GM19035 (cell line): ENCODE data around the gene ZNF410.

Experiments
- ATAC-seq: cut with Tn5 transposase; IDR thresholded peaks from one replicate; pipeline ENCODE4 v1.9.1; 2021; ENCODE audit not compliant: unreplicated experiment

The ZNF410 gene

DNA sequence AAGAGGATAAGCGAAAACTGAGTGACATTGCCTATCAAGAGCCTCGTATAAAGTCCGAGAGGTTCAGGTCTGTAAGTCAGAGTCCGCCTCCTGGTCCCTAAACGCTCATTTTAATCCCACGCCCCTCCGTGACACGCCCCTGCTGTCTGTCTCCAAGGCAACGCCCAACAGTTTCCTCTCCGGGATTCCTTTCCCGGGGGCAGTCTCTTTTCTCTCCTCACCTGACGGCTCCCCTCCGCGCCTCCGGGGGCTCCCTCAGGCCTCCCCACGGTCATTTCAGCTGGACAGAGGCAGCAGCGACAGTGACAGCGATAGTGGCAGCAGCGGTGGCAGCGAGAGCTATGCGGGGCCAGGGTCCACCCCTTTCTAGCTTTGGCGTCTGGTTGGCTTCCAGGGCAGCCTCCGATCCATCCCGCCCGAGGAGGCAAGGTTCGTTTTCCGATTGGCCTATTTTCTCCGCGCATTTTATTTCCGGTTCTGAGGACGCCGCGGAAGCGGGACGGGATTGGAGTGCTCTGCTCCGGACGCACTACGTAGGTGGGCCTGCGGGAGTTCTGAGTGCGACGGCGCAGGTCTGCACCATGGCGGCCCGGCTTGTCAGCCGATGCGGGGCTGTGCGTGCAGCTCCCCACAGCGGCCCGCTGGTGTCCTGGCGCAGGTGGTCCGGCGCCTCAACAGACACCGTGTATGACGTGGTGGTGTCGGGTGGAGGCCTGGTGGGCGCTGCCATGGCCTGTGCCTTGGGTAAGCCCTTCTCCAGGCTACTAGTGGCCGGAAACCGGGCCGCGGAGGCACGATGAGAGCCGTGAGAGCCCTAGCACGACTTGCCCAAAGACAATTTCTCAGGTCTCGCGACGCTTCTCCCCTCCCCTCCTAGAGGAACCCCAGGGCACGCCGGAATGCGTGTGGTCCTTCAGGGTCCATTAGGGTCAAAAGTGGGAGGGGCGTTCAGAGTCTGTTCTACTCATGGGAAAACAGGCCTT lies 63.4 kb downstream of the ZNF410 start, which contains the start of the genes COQ6 and FAM161B:
Gene COQ6, plus strand, starts transcription at position 551 of the 983 bp plus-strand sequence. Its CDS starts 31 bp downstream, at position 582.
Gene FAM161B, minus strand, starts transcription at position 343 of the 983 bp plus-strand sequence. Its CDS starts 68 bp downstream, at position 275.
- peak; percentile 95 for ATAC-seq

DNA sequence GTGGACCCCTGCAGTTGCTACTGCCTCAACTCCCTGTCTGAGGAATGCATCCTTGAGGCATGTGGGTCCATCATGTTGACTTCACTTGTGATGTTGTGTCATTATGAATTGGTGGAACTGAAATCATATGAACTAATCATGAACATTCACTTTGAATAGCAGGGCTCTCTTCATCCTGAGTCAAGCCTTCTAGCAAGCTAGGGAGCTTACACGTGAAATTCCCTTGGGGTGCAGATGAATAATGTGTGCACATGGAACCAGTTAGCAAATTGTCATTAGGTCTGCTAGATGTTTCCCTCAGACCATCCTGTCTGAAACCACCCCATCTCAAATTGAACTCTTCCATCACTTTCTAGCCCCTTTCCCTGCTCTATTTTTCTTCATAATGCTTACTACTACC lies 67.1 kb downstream of the ZNF410 start:
- ATAC-seq: no peak

DNA sequence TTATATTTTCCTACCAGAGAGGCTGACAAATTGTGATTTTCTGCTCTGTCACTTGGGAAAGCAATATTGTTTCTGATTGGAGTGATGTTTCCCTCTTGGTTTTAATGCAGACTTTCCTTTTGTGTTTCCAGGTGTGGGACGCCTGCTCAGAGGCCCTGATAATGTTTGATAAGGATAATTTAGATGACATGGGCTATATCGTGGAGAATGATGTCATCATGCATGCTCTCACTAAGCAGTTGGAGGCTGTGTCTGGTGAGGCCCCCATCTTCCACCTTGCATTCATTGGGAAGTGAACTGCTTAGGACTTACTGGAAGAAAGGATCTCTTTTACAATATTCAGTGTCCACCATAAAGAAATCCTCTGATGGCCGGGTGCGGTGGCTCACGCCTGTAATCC lies 69.0 kb downstream of the ZNF410 start:
- ATAC-seq: no peak

- ATAC-seq: no peak
Measured at GRCh38 chr14:73958591-73958990, 71.9 kb downstream of the ZNF410 start.

- ATAC-seq: no peak
Measured at GRCh38 chr14:73961192-73961591, 74.5 kb downstream of the ZNF410 start.

- ATAC-seq: no peak
Measured at GRCh38 chr14:73965216-73965615, 78.6 kb downstream of the ZNF410 start.

DNA sequence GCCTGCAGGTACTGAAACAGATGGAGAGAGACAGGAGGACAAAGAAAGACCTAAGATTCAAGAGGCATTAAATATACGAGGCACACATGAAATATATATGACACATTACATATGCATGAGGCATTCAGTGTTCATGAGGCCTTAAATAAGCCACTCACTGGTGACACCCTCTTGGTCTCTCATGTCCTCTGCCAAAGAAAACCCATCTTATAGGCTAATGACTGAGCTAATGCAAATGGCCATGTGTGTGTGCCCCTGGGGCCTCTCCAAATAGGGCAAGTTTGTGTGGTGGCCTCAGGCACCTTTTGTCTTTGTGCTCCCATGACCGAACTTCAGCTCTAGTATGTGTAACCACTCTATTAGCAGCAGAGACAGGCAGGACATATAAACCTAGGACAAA lies 82.2 kb downstream of the ZNF410 start:
- no peak for ATAC-seq

DNA sequence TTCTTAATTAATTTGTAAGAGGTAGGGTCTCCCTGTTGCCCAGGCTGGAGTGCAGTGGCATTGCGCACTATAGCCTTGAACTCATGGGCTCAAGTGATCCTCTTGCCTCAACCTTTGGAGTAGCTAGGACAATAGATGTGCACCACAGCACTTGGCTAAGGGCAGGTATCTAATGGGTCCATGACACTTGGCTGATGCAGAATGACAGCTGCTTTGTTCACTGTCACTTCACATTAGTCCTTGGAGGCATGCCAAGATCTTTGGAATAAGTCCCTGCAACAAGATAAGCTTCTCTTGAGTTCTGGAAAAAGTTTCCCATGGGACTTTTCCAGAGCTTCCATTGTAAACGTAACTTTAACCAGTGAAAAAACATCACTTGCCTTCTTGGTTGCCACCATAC lies 86.8 kb downstream of the ZNF410 start:
- no peak for ATAC-seq

- no peak for ATAC-seq
Measured at GRCh38 chr14:73976125-73976524, 89.5 kb downstream of the ZNF410 start.

DNA sequence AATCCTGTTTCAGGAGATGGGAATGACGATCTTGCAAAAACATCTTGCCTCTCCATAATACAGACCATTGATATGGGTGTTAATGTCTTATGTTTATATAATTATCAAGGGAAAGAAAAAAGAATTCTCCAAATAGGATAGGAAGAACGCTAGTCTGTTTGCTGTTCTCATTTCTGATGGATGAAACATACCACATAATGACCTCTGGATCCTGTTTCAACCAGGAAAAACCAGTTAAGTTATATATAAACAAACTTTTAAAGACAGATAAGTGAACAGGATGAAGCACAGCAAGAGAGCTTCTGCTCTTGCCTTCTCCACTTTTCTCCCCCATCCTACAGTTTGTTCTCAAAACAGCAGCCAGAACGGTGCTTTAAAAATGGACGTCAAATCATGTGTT lies 91.2 kb downstream of the ZNF410 start:
- no peak for ATAC-seq
